DOHH2 (cell line): ENCODE measurements around the gene STOM.

Experiments
- H3F3A ChIP-seq: fragments of 200-600 bp; sonication (generic), shearing (Covaris generic); 2 replicates; pipeline ENCODE4 v1.6.0; 2016; ENCODE audit warnings: antibody characterized with exemption, mild to moderate bottlenecking; ENCODE audit not compliant: control insufficient read depth, insufficient read depth
- H3K27ac ChIP-seq: fragments of 200-600 bp; sonication (generic); 2 replicates; pipeline ENCODE4 v1.5.1; 2014; ENCODE audit warnings: low read depth, mild to moderate bottlenecking, low read length, moderate library complexity
- H3K27me3 ChIP-seq: fragments of 200-600 bp; sonication (generic); 2 replicates; pipeline ENCODE4 v1.6.1; 2014; ENCODE audit warnings: mild to moderate bottlenecking, low read length, mixed read lengths; ENCODE audit not compliant: control insufficient read depth
- H3K36me3 ChIP-seq: fragments of 200-600 bp; sonication (generic); 2 replicates; pipeline ENCODE4 v1.6.1; 2014; ENCODE audit warnings: mild to moderate bottlenecking, low read length, moderate library complexity, mixed read lengths; ENCODE audit not compliant: control insufficient read depth
- H3K4me1 ChIP-seq: fragments of 200-600 bp; sonication (generic); 2 replicates; pipeline ENCODE4 v1.6.1; 2014; ENCODE audit warnings: mild to moderate bottlenecking, low read length, mixed read lengths; ENCODE audit not compliant: control insufficient read depth
- H3K4me2 ChIP-seq: fragments of 200-600 bp; sonication (generic); 2 replicates; pipeline ENCODE4 v1.6.0; 2014; ENCODE audit warnings: mild to moderate bottlenecking, low read length, moderate library complexity
- H3K4me3 ChIP-seq: fragments of 200-600 bp; sonication (generic); 2 replicates; pipeline ENCODE4 v1.5.1; 2014; ENCODE audit warnings: mild to moderate bottlenecking, low read length, mixed read lengths
- H3K79me2 ChIP-seq: fragments of 200-600 bp; sonication (generic); 2 replicates; pipeline ENCODE4 v1.6.1; 2014; ENCODE audit warnings: mild to moderate bottlenecking, low read length, mixed read lengths; ENCODE audit not compliant: control insufficient read depth
- H3K9me2 ChIP-seq: fragments of 200-600 bp; sonication (generic); replicated peaks from 2 replicates; pipeline ENCODE4 v1.6.1; 2014; ENCODE audit warnings: mild to moderate bottlenecking, low read length, mixed read lengths; ENCODE audit not compliant: control insufficient read depth
- H3K9me3 ChIP-seq: fragments of 200-600 bp; sonication (generic); 2 replicates; pipeline ENCODE4 v1.6.1; 2014; ENCODE audit warnings: antibody characterized with exemption, low read length, mixed read lengths; ENCODE audit not compliant: control insufficient read depth, insufficient read depth
- H4K20me1 ChIP-seq: fragments of 200-600 bp; sonication (generic); 2 replicates; pipeline ENCODE4 v1.6.0; 2014; ENCODE audit warnings: low read depth, mild to moderate bottlenecking, antibody characterized with exemption, low read length, moderate library complexity; ENCODE audit not compliant: control insufficient read depth, insufficient read depth
- EZH2phosphoT487 ChIP-seq: fragments of 200-600 bp; sonication (generic); IDR thresholded peaks from 2 replicates; pipeline ENCODE4 v1.6.1; 2017; ENCODE audit warnings: borderline replicate concordance, mild to moderate bottlenecking, antibody characterized with exemption, low read length, moderate library complexity, mixed read lengths
- TF ChIP-seq, protein P1 (sequence below): fragments of 200-600 bp; sonication (generic); IDR thresholded peaks from one replicate; pipeline ENCODE4 v1.5.1; 2014; ENCODE audit warnings: antibody characterized with exemption, mild to moderate bottlenecking, low read depth, low read length; ENCODE audit not compliant: poor library complexity, severe bottlenecking

STOM gene

DNA sequence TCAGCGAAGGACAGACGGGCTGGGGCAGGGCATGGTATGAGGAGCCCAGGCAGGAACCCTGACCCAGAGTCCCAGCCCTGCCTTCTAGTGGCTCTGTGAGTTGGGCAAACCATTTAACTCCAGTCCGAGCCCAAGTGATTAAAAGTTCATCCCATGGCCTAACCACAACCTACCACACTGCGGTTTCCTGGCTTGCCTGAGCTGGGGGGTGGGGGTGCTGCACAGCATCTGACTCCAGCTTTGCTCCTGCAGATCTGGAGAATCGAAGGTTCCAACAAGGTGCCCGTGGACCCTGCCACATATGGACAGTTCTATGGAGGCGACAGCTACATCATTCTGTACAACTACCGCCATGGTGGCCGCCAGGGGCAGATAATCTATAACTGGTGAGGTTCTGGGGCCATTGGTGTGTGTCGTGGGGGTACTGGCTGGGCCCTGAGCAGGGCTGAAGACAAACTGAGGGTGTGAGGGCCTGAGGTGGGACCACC lies 49.0 kb downstream of the STOM start:
- no peak for TF ChIP-seq EZH2phosphoT487
- TF ChIP-seq, protein P1, sequence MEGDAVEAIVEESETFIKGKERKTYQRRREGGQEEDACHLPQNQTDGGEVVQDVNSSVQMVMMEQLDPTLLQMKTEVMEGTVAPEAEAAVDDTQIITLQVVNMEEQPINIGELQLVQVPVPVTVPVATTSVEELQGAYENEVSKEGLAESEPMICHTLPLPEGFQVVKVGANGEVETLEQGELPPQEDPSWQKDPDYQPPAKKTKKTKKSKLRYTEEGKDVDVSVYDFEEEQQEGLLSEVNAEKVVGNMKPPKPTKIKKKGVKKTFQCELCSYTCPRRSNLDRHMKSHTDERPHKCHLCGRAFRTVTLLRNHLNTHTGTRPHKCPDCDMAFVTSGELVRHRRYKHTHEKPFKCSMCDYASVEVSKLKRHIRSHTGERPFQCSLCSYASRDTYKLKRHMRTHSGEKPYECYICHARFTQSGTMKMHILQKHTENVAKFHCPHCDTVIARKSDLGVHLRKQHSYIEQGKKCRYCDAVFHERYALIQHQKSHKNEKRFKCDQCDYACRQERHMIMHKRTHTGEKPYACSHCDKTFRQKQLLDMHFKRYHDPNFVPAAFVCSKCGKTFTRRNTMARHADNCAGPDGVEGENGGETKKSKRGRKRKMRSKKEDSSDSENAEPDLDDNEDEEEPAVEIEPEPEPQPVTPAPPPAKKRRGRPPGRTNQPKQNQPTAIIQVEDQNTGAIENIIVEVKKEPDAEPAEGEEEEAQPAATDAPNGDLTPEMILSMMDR = no peak
- Histone ChIP-seq H3K36me3 (no peaks in the 10 kb centered on the region), H3F3A (no peaks in the 10 kb centered on the region), H3K9me2 (no peaks in the 10 kb centered on the region), H3K9me3 (no peaks in the 10 kb centered on the region), H3K27ac (no peak overlapping the region), H3K4me3 (no peak overlapping the region), H3K27me3 (no peaks in the 10 kb centered on the region), H3K4me2 (no peak overlapping the region), H3K4me1 (no peaks in the 10 kb centered on the region), H4K20me1 (no peaks in the 10 kb centered on the region), H3K79me2 (no peaks in the 10 kb centered on the region)

DNA sequence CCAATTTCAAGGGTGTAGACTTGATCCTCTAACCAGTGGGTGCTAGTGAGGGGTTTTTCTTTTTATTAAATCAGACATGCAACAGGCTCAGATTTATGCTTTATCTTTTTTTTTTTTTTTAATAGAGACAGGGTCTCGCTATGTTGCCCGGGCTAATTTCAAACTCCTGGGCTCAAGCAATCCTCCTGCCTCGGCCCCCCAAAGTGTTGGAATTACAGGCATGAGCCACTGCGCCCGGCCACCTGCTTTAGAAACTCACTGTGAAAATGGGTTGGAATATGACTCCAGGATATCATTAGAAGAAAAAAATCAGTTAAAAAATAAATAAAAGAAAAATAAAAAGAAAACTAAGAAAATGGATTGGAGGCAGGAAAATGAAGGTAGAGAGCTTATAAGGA lies 50.7 kb downstream of the STOM start:
- no peak overlapping the region for H3K4me3 ChIP-seq
- no peaks in the 10 kb centered on the region for H3K9me2 ChIP-seq
- no peaks in the 10 kb centered on the region for H3K36me3 ChIP-seq
- H3K79me2 ChIP-seq = no peaks in the 10 kb centered on the region
- no peak overlapping the region for H3K27ac ChIP-seq
- H3F3A ChIP-seq = no peaks in the 10 kb centered on the region
- H3K27me3 ChIP-seq = no peaks in the 10 kb centered on the region
- H3K9me3 ChIP-seq = no peaks in the 10 kb centered on the region
- no peak overlapping the region for H3K4me2 ChIP-seq
- no peaks in the 10 kb centered on the region for H3K4me1 ChIP-seq
- TF ChIP-seq, protein P1 = no peak
- TF ChIP-seq EZH2phosphoT487 = no peak
- H4K20me1 ChIP-seq = no peaks in the 10 kb centered on the region

DNA sequence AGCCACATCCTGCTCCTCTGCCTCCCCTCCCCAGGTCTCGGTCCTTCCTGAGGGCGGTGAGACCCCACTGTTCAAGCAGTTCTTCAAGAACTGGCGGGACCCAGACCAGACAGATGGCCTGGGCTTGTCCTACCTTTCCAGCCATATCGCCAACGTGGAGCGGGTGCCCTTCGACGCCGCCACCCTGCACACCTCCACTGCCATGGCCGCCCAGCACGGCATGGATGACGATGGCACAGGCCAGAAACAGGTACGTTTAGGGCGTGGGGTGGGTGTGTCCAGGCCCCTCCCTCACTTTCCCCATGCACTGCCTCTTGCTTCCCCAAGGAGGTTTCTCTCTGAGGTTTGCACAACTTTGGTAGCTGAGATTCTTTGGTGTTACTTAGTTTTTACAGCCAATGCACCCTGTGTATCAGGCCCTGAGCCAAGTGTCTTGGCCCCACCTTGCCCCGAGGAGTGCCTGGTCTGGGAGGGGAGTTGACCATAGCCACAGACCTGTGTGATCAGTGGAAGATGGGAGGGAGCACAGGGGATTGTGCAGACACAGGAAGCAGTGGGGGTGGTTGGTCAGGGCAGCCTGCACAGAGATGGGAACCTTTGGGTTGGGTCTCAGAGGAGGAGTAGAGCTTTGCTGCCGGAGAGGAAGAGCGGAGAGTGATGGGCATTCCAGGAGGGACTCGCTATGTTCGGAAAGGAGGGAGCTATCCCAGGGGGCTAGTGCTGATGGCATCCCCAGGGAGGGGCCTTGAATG lies 51.2 kb downstream of the STOM start:
- H3K27ac ChIP-seq = no peak overlapping the region
- H3F3A ChIP-seq = no peaks in the 10 kb centered on the region
- H3K4me1 ChIP-seq = no peaks in the 10 kb centered on the region
- H3K9me2 ChIP-seq = no peaks in the 10 kb centered on the region
- TF ChIP-seq, protein P1 = no peak
- TF ChIP-seq EZH2phosphoT487 = no peak
- H3K9me3 ChIP-seq = no peaks in the 10 kb centered on the region
- H3K4me3 ChIP-seq = no peak overlapping the region
- no peaks in the 10 kb centered on the region for H3K79me2 ChIP-seq
- H4K20me1 ChIP-seq = no peaks in the 10 kb centered on the region
- H3K36me3 ChIP-seq = no peaks in the 10 kb centered on the region
- no peaks in the 10 kb centered on the region for H3K27me3 ChIP-seq
- no peak overlapping the region for H3K4me2 ChIP-seq
